H1 (cell line): ENCODE results near the gene DNAJB6. TPM values are rescaled to one million over a fixed set of nuclear protein-coding genes. Genes with fewer than 3 reads are reported as not detected.

ENCODE experiments used
- CTCF ChIA-PET: fragments of 300-600 bp; sonication (Branson Sonifier 250); formaldehyde crosslinking; loops from one replicate; lab custom pipeline; 2021; ENCODE audit not compliant: partially characterized antibody; lab: Charles Lee
- POLR2A ChIA-PET: fragments of 300-600 bp; sonication (Branson Sonifier 250); formaldehyde crosslinking; loops from one replicate; lab custom pipeline; 2021; ENCODE audit warnings: inconsistent platforms; ENCODE audit not compliant: partially characterized antibody; lab: Charles Lee
- DNase-seq, 2 experiments: peaks; one replicate each; pipeline versions ENCODE4 v3.0.0 to v3.0.0-alpha.2; 2010 to 2022; ENCODE audit warnings: low spot score in 2 of 2, low read depth in 1 of 2, mixed read lengths in 1 of 2
- FAIRE-seq: peaks from 2 replicates; lab custom pipeline; 2011; peaks lifted over from hg19 to GRCh38; lab: Jason Lieb, UNC
- H2AFZ ChIP-seq: 2 replicates; pipeline ENCODE4 v1.8.1; 2012; ENCODE audit warnings: low read length, inconsistent platforms
- H2AK5ac ChIP-seq: 2 replicates; pipeline ENCODE4 v1.6.1; 2013; ENCODE audit warnings: low read depth, low read length
- H2BK120ac ChIP-seq: replicated peaks from 2 replicates; pipeline ENCODE3; 2013; ENCODE audit warnings: low read depth, low read length, inconsistent platforms
- H2BK12ac ChIP-seq: 2 replicates; pipeline ENCODE4 v1.6.1; 2013; ENCODE audit warnings: low read depth, low read length
- H2BK15ac ChIP-seq: 2 replicates; pipeline ENCODE4 v1.6.1; 2013; ENCODE audit warnings: low read length
- H2BK20ac ChIP-seq: 2 replicates; pipeline ENCODE4 v1.6.1; 2013; ENCODE audit warnings: low read length
- H2BK5ac ChIP-seq: 2 replicates; pipeline ENCODE4 v1.6.1; 2013; ENCODE audit warnings: low read depth, low read length
- H3K14ac ChIP-seq: 2 replicates; pipeline ENCODE4 v1.6.1; 2013; ENCODE audit warnings: inconsistent platforms; ENCODE audit not compliant: insufficient read length
- H3K18ac ChIP-seq: 2 replicates; pipeline ENCODE4 v1.6.1; 2013; ENCODE audit warnings: low read length; ENCODE audit errors: extremely low read depth
- H3K23ac ChIP-seq: 2 replicates; pipeline ENCODE4 v1.6.1; 2013; ENCODE audit warnings: inconsistent platforms; ENCODE audit not compliant: insufficient read length
- H3K23me2 ChIP-seq: 2 replicates; pipeline ENCODE4 v1.6.1; 2013; ENCODE audit warnings: low read depth, low read length
- H3K27ac ChIP-seq: 2 replicates; pipeline ENCODE4 v1.6.1; 2011; ENCODE audit warnings: low read depth, low read length, inconsistent platforms
- H3K27me3 ChIP-seq, 4 experiments: replicated peaks in 1 of 4; 1 replicate in 1 of 4; 2 replicates in 3 of 4; pipeline versions ENCODE4 v1.6.1 to v1.8.1; 2011 to 2013; ENCODE audit warnings: low read length in 3 of 4, mild to moderate bottlenecking in 3 of 4, inconsistent platforms in 2 of 4, mixed read lengths in 2 of 4, moderate library complexity in 1 of 4; ENCODE audit not compliant: control insufficient read depth in 3 of 4, insufficient read depth in 3 of 4; ENCODE audit errors: extremely low read depth in 1 of 4
- H3K36me3 ChIP-seq, 4 experiments: 2 replicates each; pipeline versions ENCODE4 v1.6.1 to v1.8.1; 2011 to 2013; ENCODE audit warnings: mild to moderate bottlenecking in 4 of 4, low read length in 3 of 4, moderate library complexity in 2 of 4, control low read depth in 1 of 4, inconsistent platforms in 1 of 4; ENCODE audit not compliant: insufficient read depth in 4 of 4, control insufficient read depth in 2 of 4
- H3K4ac ChIP-seq: replicated peaks from 2 replicates; pipeline ENCODE3; 2013; ENCODE audit warnings: low read length, low read depth, mixed read lengths, inconsistent platforms; ENCODE audit not compliant: insufficient read length
- H3K4me1 ChIP-seq, 4 experiments: replicated peaks in 1 of 4; 1 replicate in 1 of 4; 2 replicates in 3 of 4; pipeline versions ENCODE4 v1.6.1 to v1.8.1; 2011 to 2013; ENCODE audit warnings: low read length in 3 of 4, inconsistent platforms in 2 of 4, mixed read lengths in 1 of 4; ENCODE audit not compliant: insufficient read depth in 4 of 4, control insufficient read depth in 3 of 4
- H3K4me2 ChIP-seq, 2 experiments: 2 replicates each; pipeline versions ENCODE4 v1.6.1 to v1.8.1; 2011 to 2013; ENCODE audit warnings: low read depth in 2 of 2, low read length in 2 of 2, control low read depth in 1 of 2, inconsistent platforms in 1 of 2, mild to moderate bottlenecking in 1 of 2; ENCODE audit not compliant: insufficient read depth in 1 of 2
- H3K4me3 ChIP-seq, 4 experiments: fragments of 200-600, 300-600 bp in 1 of 4; sonication (generic), shearing (Covaris generic), sonication (Bioruptor Twin) in 1 of 4; 2 replicates each; pipeline versions ENCODE4 v1.5.1 to v1.8.1; 2011 to 2016; ENCODE audit warnings: low read length in 4 of 4, low read depth in 3 of 4, control low read depth in 2 of 4, inconsistent platforms in 2 of 4, mild to moderate bottlenecking in 2 of 4, mixed read lengths in 1 of 4, moderate library complexity in 1 of 4; ENCODE audit not compliant: insufficient read depth in 2 of 4; ENCODE audit errors: extremely low read depth in 1 of 4
- H3K56ac ChIP-seq: replicated peaks from 2 replicates; pipeline ENCODE3; 2013; ENCODE audit warnings: low read depth, mild to moderate bottlenecking, mixed read lengths, low read length, inconsistent platforms; ENCODE audit not compliant: insufficient read length
- H3K79me1 ChIP-seq: 2 replicates; pipeline ENCODE4 v1.6.1; 2013; ENCODE audit warnings: low read depth, low read length, control low read depth
- H3K79me2 ChIP-seq, 2 experiments: 2 replicates each; pipeline versions ENCODE4 v1.6.1 to v1.8.1; 2012 to 2013; ENCODE audit warnings: low read length in 2 of 2, mild to moderate bottlenecking in 2 of 2, inconsistent platforms in 1 of 2; ENCODE audit not compliant: insufficient read depth in 2 of 2, control insufficient read depth in 1 of 2
- H3K9ac ChIP-seq, 4 experiments: replicated peaks in 1 of 4; 1 replicate in 1 of 4; 2 replicates in 3 of 4; pipeline versions ENCODE4 v1.6.1 to v1.8.1; 2011 to 2013; ENCODE audit warnings: low read depth in 3 of 4, low read length in 3 of 4, control low read depth in 2 of 4, mild to moderate bottlenecking in 2 of 4, moderate library complexity in 2 of 4, inconsistent platforms in 1 of 4; ENCODE audit errors: extremely low read depth in 1 of 4
- H3K9me3 ChIP-seq, 2 experiments: 2 replicates each; pipeline versions ENCODE4 v1.6.1 to v1.8.1; 2012 to 2013; ENCODE audit warnings: mild to moderate bottlenecking in 2 of 2, moderate library complexity in 2 of 2, control low read depth in 1 of 2, inconsistent platforms in 1 of 2, low read depth in 1 of 2, low read length in 1 of 2, mixed read lengths in 1 of 2; ENCODE audit not compliant: insufficient read depth in 2 of 2
- H4K20me1 ChIP-seq, 2 experiments: replicated peaks in 1 of 2; 2 replicates each; pipeline versions ENCODE3 to v1.8.1; 2011 to 2013; ENCODE audit warnings: inconsistent platforms in 2 of 2, low read length in 2 of 2, mild to moderate bottlenecking in 1 of 2; ENCODE audit not compliant: insufficient read depth in 2 of 2, control insufficient read depth in 1 of 2
- H4K5ac ChIP-seq: 2 replicates; pipeline ENCODE4 v1.6.1; 2013; ENCODE audit warnings: low read length, low read depth, mixed read lengths, inconsistent platforms; ENCODE audit not compliant: insufficient read length
- H4K8ac ChIP-seq: 2 replicates; pipeline ENCODE4 v1.8.0; 2013; ENCODE audit warnings: mild to moderate bottlenecking, moderate library complexity, low read length, inconsistent platforms; ENCODE audit not compliant: insufficient read depth; ENCODE audit errors: extremely low read depth
- H4K91ac ChIP-seq: replicated peaks from 2 replicates; pipeline ENCODE3; 2013; ENCODE audit warnings: low read length, mixed read lengths, inconsistent platforms; ENCODE audit not compliant: insufficient read length
- ATF3 ChIP-seq: IDR thresholded peaks from 2 replicates; pipeline ENCODE4 v1.6.1; 2011; ENCODE audit warnings: low read depth, mild to moderate bottlenecking, low read length; ENCODE audit not compliant: insufficient read depth
- EGR1 ChIP-seq: IDR thresholded peaks from 2 replicates; pipeline ENCODE4 v1.6.1; 2011; ENCODE audit warnings: low read depth, low read length, borderline replicate concordance
- FOSL1 ChIP-seq: IDR thresholded peaks from 2 replicates; pipeline ENCODE4 v1.6.1; 2011; ENCODE audit warnings: mild to moderate bottlenecking, low read depth, low read length, moderate library complexity; ENCODE audit not compliant: insufficient read depth
- HDAC2 ChIP-seq, 2 experiments: fragments of 300-600 bp in 1 of 2; sonication (generic) in 1 of 2; IDR thresholded peaks; 2 replicates each; pipeline ENCODE4 v1.6.1; 2011 to 2012; ENCODE audit warnings: low read depth in 2 of 2, low read length in 2 of 2, mild to moderate bottlenecking in 2 of 2, moderate library complexity in 2 of 2, borderline replicate concordance in 1 of 2, inconsistent platforms in 1 of 2
- KDM1A ChIP-seq: fragments of 200-600, 300-600 bp; sonication (generic); IDR thresholded peaks from 2 replicates; pipeline ENCODE4 v1.7.1; 2016; ENCODE audit warnings: mild to moderate bottlenecking, low read length, borderline replicate concordance
- MAFK ChIP-seq: IDR thresholded peaks from 2 replicates; pipeline ENCODE4 v1.6.1; 2012; ENCODE audit warnings: low read depth, mild to moderate bottlenecking, improper control_type of control experiment, low read length
- PHF8 ChIP-seq: fragments of 200-600 bp; sonication (generic); conservative IDR thresholded peaks from 2 replicates; pipeline ENCODE4 v1.7.1; 2012; ENCODE audit warnings: low read depth, mild to moderate bottlenecking, inconsistent platforms, low read length, moderate library complexity
- POLR2AphosphoS5 ChIP-seq: IDR thresholded peaks from 2 replicates; pipeline ENCODE4 v1.6.1; 2011; ENCODE audit warnings: low read depth, low read length
- RAD21 ChIP-seq, 2 experiments: IDR thresholded peaks in 1 of 2; conservative IDR thresholded peaks in 1 of 2; 2 replicates each; pipeline ENCODE4 v1.6.1; 2011; ENCODE audit warnings: low read depth in 2 of 2, low read length in 2 of 2, improper control_type of control experiment in 1 of 2, inconsistent platforms in 1 of 2, mild to moderate bottlenecking in 1 of 2, moderate library complexity in 1 of 2
- SIRT6 ChIP-seq: IDR thresholded peaks from one replicate; pipeline ENCODE4 v1.7.1; 2012; ENCODE audit warnings: low read length, inconsistent platforms
- SIX5 ChIP-seq: IDR thresholded peaks from 2 replicates; pipeline ENCODE4 v1.6.1; 2011; ENCODE audit warnings: mild to moderate bottlenecking, low read depth, low read length
- SP2 ChIP-seq: IDR thresholded peaks from 2 replicates; pipeline ENCODE4 v1.6.1; 2012; ENCODE audit warnings: mild to moderate bottlenecking, low read length, inconsistent platforms
- SP4 ChIP-seq: IDR thresholded peaks from 2 replicates; pipeline ENCODE4 v1.6.1; 2012; ENCODE audit warnings: low read length, inconsistent platforms
- TBP ChIP-seq: IDR thresholded peaks from 2 replicates; pipeline ENCODE4 v1.6.1; 2011; ENCODE audit warnings: low read depth, low read length, improper control_type of control experiment
- WGBS, 2 experiments: shearing (Covaris generic) in 1 of 2; methylation state at CpG; one replicate each; pipeline versions ENCODE4 v1.1.6 to v1.1.7; 2013 to 2015; ENCODE audit warnings: low lambda C conversion rate in 2 of 2, mixed read lengths in 2 of 2, inconsistent platforms in 1 of 2, low coverage in 1 of 2, missing lambda C conversion rate in 1 of 2; ENCODE audit not compliant: insufficient replicate concordance in 2 of 2, insufficient coverage in 1 of 2, insufficient read length in 1 of 2; ENCODE audit errors: extremely low coverage in 1 of 2, missing lambda C conversion rate in 1 of 2; 5-methylcytosine and 5-hydroxymethylcytosine counted together
- polyA plus RNA-seq, 7 experiments: library from polyadenylated mRNA; depleted of rRNA in 3 of 7; stranded (reverse) in 5 of 7; unstranded in 2 of 7; fragments of >200 nt in 5 of 7; fragments of 200-250 nt in 2 of 7; gene quantifications; 1 replicate in 5 of 7; 2 replicates in 1 of 7; 4 replicates in 1 of 7; pipeline versions ENCODE4 v1.2.1 to v1.2.3, GENCODE V29; 2011 to 2013; ENCODE audit warnings: missing spikeins in 2 of 7, mixed read lengths in 2 of 7
- total RNA-seq: library from RNA; stranded (reverse); fragmentation: NEBNext Ultra II Directional; extraction: Animal tissue kit (Norgen Biotek cat#: 25700); gene quantifications from 2 replicates; pipeline ENCODE4 v1.2.1, GENCODE V29; 2021

DNAJB6 gene
- total and polyA plus RNA-seq, 2 of the 8 experiments (the other 6 are each of a cell fraction or from before 2014, with no cell fraction given) = 166 to 295 TPM

- Histone ChIP-seq H3K4me3 (no peak overlapping the region), H3K27me3 (no peaks in the 10 kb centered on the region), H3K4ac (no peak overlapping the region), H3K14ac (no peak overlapping the region), H2AFZ (no peak overlapping the region), H3K18ac (no peak overlapping the region), H3K56ac (no peak overlapping the region), H2BK5ac (no peak overlapping the region), H3K23me2 (no peaks in the 10 kb centered on the region), H3K79me1 (peaks cover 3% of the 10 kb centered on the region; the same call in 1 of the 2 replicates), H3K9ac (no peak overlapping the region), H4K5ac (no peak overlapping the region), H3K4me1 (no peaks in the 10 kb centered on the region), H3K79me2 (peaks cover 51 to 100% of the 10 kb centered on the region in 2 experiments), H3K4me2 (no peak overlapping the region), H2BK12ac (no peak overlapping the region), H3K27ac (no peak overlapping the region), H4K91ac (no peak overlapping the region), H2BK120ac (no peak overlapping the region), H3K36me3 (peaks cover 29 to 100% (median 75%) of the 10 kb centered on the region in 4 experiments), H2AK5ac (no peak overlapping the region), H2BK20ac (no peak overlapping the region), H4K8ac (no peak overlapping the region; the same call in 1 of the 2 replicates), H3K23ac (no peak overlapping the region), H4K20me1 (peaks cover 33 to 45% of the 10 kb centered on the region in 2 experiments), H3K9me3 (no peaks in the 10 kb centered on the region), H2BK15ac (no peak overlapping the region)
- POLR2A ChIA-PET = interaction anchor here (1.6 to 2.1 kb wide), 2 partner anchors 12 to 21 kb away, joined by 3 to 6 read pairs; no protein-coding TSS in a partner anchor
- FAIRE-seq (no peak), DNase-seq (no peak)
- CTCF ChIA-PET = interaction anchor here (1.0 to 3.0 kb wide), 5 partner anchors 8 to 31 kb away, joined by 3 to 7 read pairs (median 4); no protein-coding TSS in a partner anchor
- 95% methylated on average over 8 of the region's 8 CpGs; no CpG with 5 or more reads in 1 of the 2 experiments for WGBS, 2 experiments
- no peak for TF ChIP-seq RAD21 (IDR thresholded peaks at IDR 0.05 in 1 of 2, conservative IDR thresholded peaks at IDR 0.05 in 1 of 2; ENCODE audit: low read depth in 2 of 2, low read length in 2 of 2)
- TF ChIP-seq PHF8 = no peak
- TF ChIP-seq MAFK = no peak
- no peak for TF ChIP-seq SIX5
- no peak for TF ChIP-seq SP2
- no peak for TF ChIP-seq HDAC2 (IDR thresholded peaks at IDR 0.05; ENCODE audit: borderline replicate concordance in 1 of 2, low read depth in 2 of 2, low read length in 2 of 2)
- no peak for TF ChIP-seq SIRT6
- no peak for TF ChIP-seq EGR1
- TF ChIP-seq TBP = no peak
- no peak for TF ChIP-seq KDM1A
- no peak for TF ChIP-seq FOSL1
- TF ChIP-seq POLR2AphosphoS5 = no peak
- no peak for TF ChIP-seq ATF3
- no peak for TF ChIP-seq SP4
These were observed 29.9 kb downstream of the DNAJB6 start for GRCh38 chr7:157366722-157367121.
